ENCODE measurements around the gene DOCK11. TPM values are rescaled to one million over a fixed set of nuclear protein-coding genes. Genes with fewer than 3 reads are reported as not detected.

Gene DOCK11
- total and polyA plus RNA-seq, 4 donors, result 16.2 to 35.9 (median 16.7) TPM

DNA sequence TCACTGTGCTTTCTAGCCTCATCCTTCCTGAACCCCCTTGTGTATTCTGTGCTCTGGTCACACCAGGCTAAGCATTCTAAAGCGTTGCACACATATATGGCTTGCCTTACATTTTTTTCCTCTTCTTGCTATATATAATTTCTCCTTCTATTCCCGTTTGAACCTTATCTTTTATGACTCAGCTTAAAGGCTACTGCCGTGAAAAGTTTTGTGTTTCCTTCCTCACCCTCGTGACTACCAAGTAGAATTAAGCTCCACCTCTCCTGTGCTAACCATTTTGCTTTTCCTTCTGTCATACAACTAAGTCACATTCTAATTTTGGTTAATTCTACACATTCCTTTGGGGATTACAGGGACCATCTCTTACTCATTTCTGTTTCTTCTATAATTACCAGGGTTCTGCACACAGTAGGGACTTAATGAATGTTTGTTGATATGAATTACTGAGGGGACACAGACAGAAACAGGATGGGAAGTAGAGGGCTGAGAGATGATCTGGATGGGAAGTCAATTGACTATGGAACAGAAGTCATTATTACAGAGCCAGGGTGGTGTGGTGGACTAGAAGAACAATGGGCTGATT is 67.1 kb downstream of the DOCK11 start:
- Histone ChIP-seq H3K27ac (ENCODE audit: low read depth, low read length) (no peak overlapping the region), H3K4me3 (ENCODE audit: low read depth, low read length) (no peak overlapping the region), H3K36me3 (ENCODE audit: control insufficient read depth, insufficient read depth, low read length) (no peaks in the 10 kb centered on the region), H3K27me3 (ENCODE audit: control insufficient read depth, insufficient read depth, low read length) (no peaks in the 10 kb centered on the region), H3K9me3 (ENCODE audit: control insufficient read depth, insufficient read depth, low read length) (no peaks in the 10 kb centered on the region), H3K4me1 (ENCODE audit: control insufficient read depth, insufficient read depth, low read length) (no peaks in the 10 kb centered on the region)
- DNase-seq (ENCODE audit: low read depth in 4 of 6, low spot score in 6 of 6), result no peak
- WGBS (ENCODE audit: insufficient coverage), result 50% methylated on average over 3 of the region's 4 CpGs

DNA sequence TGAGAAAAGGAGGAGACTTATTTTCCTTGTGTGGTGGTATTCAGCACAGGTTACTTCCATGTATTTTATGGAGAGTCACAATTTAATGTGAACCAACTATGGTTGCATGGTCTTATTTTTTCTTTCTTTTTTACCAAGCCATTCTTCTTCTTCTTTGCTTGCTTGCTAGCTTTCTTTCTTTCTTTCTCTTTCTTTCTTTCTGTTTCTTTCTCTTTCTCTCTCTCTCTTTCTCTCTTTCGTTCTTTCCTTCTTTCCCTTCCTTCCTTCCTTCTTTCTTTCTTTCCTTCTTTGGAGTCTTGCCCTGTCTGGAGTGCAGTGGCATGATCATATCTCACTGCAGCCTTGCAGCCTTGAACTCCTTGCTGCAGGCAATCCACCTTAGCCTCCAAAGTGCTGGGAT is 68.9 kb downstream of the DOCK11 start:
- Histone ChIP-seq H3K9me3 (ENCODE audit: control insufficient read depth, insufficient read depth, low read length) (no peaks in the 10 kb centered on the region), H3K4me3 (ENCODE audit: low read depth, low read length) (no peak overlapping the region), H3K27ac (ENCODE audit: low read depth, low read length) (no peak overlapping the region), H3K27me3 (ENCODE audit: control insufficient read depth, insufficient read depth, low read length) (no peaks in the 10 kb centered on the region), H3K4me1 (ENCODE audit: control insufficient read depth, insufficient read depth, low read length) (no peaks in the 10 kb centered on the region), H3K36me3 (ENCODE audit: control insufficient read depth, insufficient read depth, low read length) (no peaks in the 10 kb centered on the region)
- WGBS (ENCODE audit: insufficient coverage), result 65% methylated on average over 1 of the region's 1 CpG
- no peak for DNase-seq (ENCODE audit: low read depth in 4 of 6, low spot score in 6 of 6)

DNA sequence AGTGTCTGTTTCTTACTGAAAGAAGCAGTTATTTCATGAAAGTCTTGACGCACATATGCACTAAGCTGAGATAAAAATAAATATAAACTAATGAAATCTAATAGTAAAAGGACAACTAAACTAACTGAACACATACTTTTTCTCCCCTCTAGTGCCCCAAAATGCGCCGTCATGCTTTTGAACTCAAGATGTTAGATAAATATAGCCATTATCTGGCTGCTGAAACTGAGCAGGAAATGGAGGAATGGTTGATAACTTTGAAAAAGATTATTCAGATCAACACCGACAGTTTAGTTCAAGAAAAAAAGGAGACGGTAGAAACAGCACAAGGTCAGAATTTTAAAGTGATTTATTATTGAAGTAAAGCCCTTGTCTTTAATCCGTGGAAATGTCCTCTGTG is 70.2 kb downstream of the DOCK11 start:
- Histone ChIP-seq H3K4me1 (ENCODE audit: control insufficient read depth, insufficient read depth, low read length) (no peaks in the 10 kb centered on the region), H3K36me3 (ENCODE audit: control insufficient read depth, insufficient read depth, low read length) (no peaks in the 10 kb centered on the region), H3K9me3 (ENCODE audit: control insufficient read depth, insufficient read depth, low read length) (no peaks in the 10 kb centered on the region), H3K27ac (ENCODE audit: low read depth, low read length) (no peak overlapping the region), H3K27me3 (ENCODE audit: control insufficient read depth, insufficient read depth, low read length) (no peaks in the 10 kb centered on the region), H3K4me3 (ENCODE audit: low read depth, low read length) (no peak overlapping the region)
- no peak for DNase-seq (ENCODE audit: low read depth in 4 of 6, low spot score in 6 of 6)
- 50% methylated on average over 3 of the region's 6 CpGs for WGBS (ENCODE audit: insufficient coverage)

DNA sequence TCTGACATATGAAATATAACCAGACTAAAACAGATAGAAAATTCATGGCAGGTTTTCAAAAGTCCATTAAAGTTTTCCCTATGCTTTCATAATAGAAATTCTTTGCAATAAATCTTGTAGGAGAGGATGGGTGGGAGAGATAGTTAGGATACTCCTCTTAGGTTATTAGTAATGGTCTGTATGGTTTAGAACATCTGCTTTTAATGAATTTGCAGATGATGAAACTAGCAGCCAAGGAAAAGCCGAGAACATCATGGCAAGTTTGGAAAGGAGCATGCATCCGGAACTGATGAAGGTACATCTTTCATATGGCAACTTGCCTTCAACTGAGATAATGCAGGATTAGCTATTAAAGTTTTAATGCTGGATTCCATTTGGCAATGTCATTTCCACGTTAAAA is 70.7 kb downstream of the DOCK11 start:
- H3K27ac ChIP-seq (ENCODE audit: low read depth, low read length), result no peak overlapping the region
- 92% methylated on average over 3 of the region's 3 CpGs for WGBS (ENCODE audit: insufficient coverage)
- H3K36me3 ChIP-seq (ENCODE audit: control insufficient read depth, insufficient read depth, low read length), result no peaks in the 10 kb centered on the region
- no peaks in the 10 kb centered on the region for H3K9me3 ChIP-seq (ENCODE audit: control insufficient read depth, insufficient read depth, low read length)
- no peak overlapping the region for H3K4me3 ChIP-seq (ENCODE audit: low read depth, low read length)
- no peaks in the 10 kb centered on the region for H3K27me3 ChIP-seq (ENCODE audit: control insufficient read depth, insufficient read depth, low read length)
- no peaks in the 10 kb centered on the region for H3K4me1 ChIP-seq (ENCODE audit: control insufficient read depth, insufficient read depth, low read length)
- DNase-seq (ENCODE audit: low read depth in 4 of 6, low spot score in 6 of 6), result no peak

- Histone ChIP-seq H3K27ac (ENCODE audit: low read depth, low read length) (no peak overlapping the region), H3K4me3 (ENCODE audit: low read depth, low read length) (no peak overlapping the region), H3K36me3 (ENCODE audit: control insufficient read depth, insufficient read depth, low read length) (no peaks in the 10 kb centered on the region), H3K4me1 (ENCODE audit: control insufficient read depth, insufficient read depth, low read length) (no peaks in the 10 kb centered on the region), H3K27me3 (ENCODE audit: control insufficient read depth, insufficient read depth, low read length) (no peaks in the 10 kb centered on the region), H3K9me3 (ENCODE audit: control insufficient read depth, insufficient read depth, low read length) (no peaks in the 10 kb centered on the region)
- no peak for DNase-seq (ENCODE audit: low read depth in 4 of 6, low spot score in 6 of 6)
- WGBS (ENCODE audit: insufficient coverage), result 38% methylated on average over 1 of the region's 3 CpGs
Measured at GRCh38 chrX:118569676-118570075, 74.1 kb downstream of the DOCK11 start.

GRCh38 chrX:118570209-118570608 is 74.6 kb downstream of the DOCK11 start:
- H3K27me3 ChIP-seq (ENCODE audit: control insufficient read depth, insufficient read depth, low read length), result no peaks in the 10 kb centered on the region
- no peak overlapping the region for H3K4me3 ChIP-seq (ENCODE audit: low read depth, low read length)
- no peaks in the 10 kb centered on the region for H3K36me3 ChIP-seq (ENCODE audit: control insufficient read depth, insufficient read depth, low read length)
- H3K4me1 ChIP-seq (ENCODE audit: control insufficient read depth, insufficient read depth, low read length), result no peaks in the 10 kb centered on the region
- no peaks in the 10 kb centered on the region for H3K9me3 ChIP-seq (ENCODE audit: control insufficient read depth, insufficient read depth, low read length)
- WGBS (ENCODE audit: insufficient coverage), result 33% methylated on average over 1 of the region's 2 CpGs
- no peak overlapping the region for H3K27ac ChIP-seq (ENCODE audit: low read depth, low read length)
- no peak for DNase-seq (ENCODE audit: low read depth in 4 of 6, low spot score in 6 of 6)

DNA sequence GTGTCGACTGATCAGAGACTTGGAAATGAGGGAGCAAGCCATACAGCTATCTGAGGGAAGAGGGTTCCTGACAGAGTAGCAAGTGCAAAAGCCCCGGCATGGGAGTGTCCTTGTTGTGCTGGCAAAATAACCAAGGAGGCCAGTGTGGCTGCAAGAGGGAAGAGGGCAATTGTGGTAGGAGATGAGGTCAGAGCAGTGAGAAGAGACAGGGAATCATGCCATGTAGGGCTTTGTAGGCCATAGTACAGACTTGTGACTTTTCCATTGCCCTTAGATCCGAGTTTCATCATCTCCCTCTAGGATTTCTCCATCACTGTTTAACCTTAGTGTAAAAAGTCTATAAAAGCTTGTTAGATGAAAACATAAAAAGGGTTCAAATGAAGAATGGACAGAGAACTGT is 76.2 kb downstream of the DOCK11 start:
- H3K4me1 ChIP-seq (ENCODE audit: control insufficient read depth, insufficient read depth, low read length), result no peaks in the 10 kb centered on the region
- no peak overlapping the region for H3K27ac ChIP-seq (ENCODE audit: low read depth, low read length)
- WGBS (ENCODE audit: insufficient coverage), result 73% methylated on average over 2 of the region's 3 CpGs
- no peak overlapping the region for H3K4me3 ChIP-seq (ENCODE audit: low read depth, low read length)
- no peaks in the 10 kb centered on the region for H3K36me3 ChIP-seq (ENCODE audit: control insufficient read depth, insufficient read depth, low read length)
- no peaks in the 10 kb centered on the region for H3K9me3 ChIP-seq (ENCODE audit: control insufficient read depth, insufficient read depth, low read length)
- no peaks in the 10 kb centered on the region for H3K27me3 ChIP-seq (ENCODE audit: control insufficient read depth, insufficient read depth, low read length)
- DNase-seq (ENCODE audit: low read depth in 4 of 6, low spot score in 6 of 6), result no peak

- Histone ChIP-seq H3K9me3 (ENCODE audit: control insufficient read depth, insufficient read depth, low read length) (no peaks in the 10 kb centered on the region), H3K36me3 (ENCODE audit: control insufficient read depth, insufficient read depth, low read length) (no peaks in the 10 kb centered on the region), H3K4me1 (ENCODE audit: control insufficient read depth, insufficient read depth, low read length) (no peaks in the 10 kb centered on the region), H3K4me3 (ENCODE audit: low read depth, low read length) (no peak overlapping the region), H3K27ac (ENCODE audit: low read depth, low read length) (no peak overlapping the region), H3K27me3 (ENCODE audit: control insufficient read depth, insufficient read depth, low read length) (no peaks in the 10 kb centered on the region)
- DNase-seq (ENCODE audit: low read depth in 4 of 6, low spot score in 6 of 6), result no peak
- WGBS (ENCODE audit: insufficient coverage), result 33% methylated on average over 1 of the region's 4 CpGs
Measured at GRCh38 chrX:118574666-118575065, 79.1 kb downstream of the DOCK11 start.

- Histone ChIP-seq H3K4me1 (ENCODE audit: control insufficient read depth, insufficient read depth, low read length) (no peaks in the 10 kb centered on the region), H3K9me3 (ENCODE audit: control insufficient read depth, insufficient read depth, low read length) (no peaks in the 10 kb centered on the region), H3K4me3 (ENCODE audit: low read depth, low read length) (no peak overlapping the region), H3K27ac (ENCODE audit: low read depth, low read length) (no peak overlapping the region), H3K36me3 (ENCODE audit: control insufficient read depth, insufficient read depth, low read length) (no peaks in the 10 kb centered on the region), H3K27me3 (ENCODE audit: control insufficient read depth, insufficient read depth, low read length) (no peaks in the 10 kb centered on the region)
- peak in 1 of 6 donors; percentile 36 for DNase-seq (ENCODE audit: low read depth in 4 of 6, low spot score in 6 of 6)
- 80% methylated on average over 3 of the region's 5 CpGs for WGBS (ENCODE audit: insufficient coverage)
Measured at GRCh38 chrX:118577041-118577440, 81.4 kb downstream of the DOCK11 start.

- Histone ChIP-seq H3K27ac (ENCODE audit: low read depth, low read length) (no peak overlapping the region), H3K4me1 (ENCODE audit: control insufficient read depth, insufficient read depth, low read length) (no peaks in the 10 kb centered on the region), H3K36me3 (ENCODE audit: control insufficient read depth, insufficient read depth, low read length) (no peaks in the 10 kb centered on the region), H3K9me3 (ENCODE audit: control insufficient read depth, insufficient read depth, low read length) (no peaks in the 10 kb centered on the region), H3K27me3 (ENCODE audit: control insufficient read depth, insufficient read depth, low read length) (no peaks in the 10 kb centered on the region), H3K4me3 (ENCODE audit: low read depth, low read length) (no peak overlapping the region)
- WGBS (ENCODE audit: insufficient coverage), result no CpG with 5 or more reads among the region's 1 CpG
- DNase-seq (ENCODE audit: low read depth in 4 of 6, low spot score in 6 of 6), result peak in 1 of 6 donors; percentile 43
Measured at GRCh38 chrX:118579417-118579816, 83.8 kb downstream of the DOCK11 start.

All from spinal cord (tissue), 10 donors.